Activated T-cell treated with anti-CD3 and anti-CD28 coated beads, Interleukin-2, amount 50 U/mL, for 1 hour (primary cell): ENCODE data around the gene CTDSP2.

Experiments used
- DNase-seq: peaks from one replicate; pipeline ENCODE4 v3.0.0-alpha.2; 2020

CTDSP2 gene

GRCh38 chr12:57813111-57813970, 33.2 kb downstream of the CTDSP2 start:
- DNase-seq, result no peak

- DNase-seq, result no peak
Measured at GRCh38 chr12:57811028-57811755, 35.3 kb downstream of the CTDSP2 start.

- DNase-seq, result no peak
Measured at GRCh38 chr12:57810450-57810849, 36.1 kb downstream of the CTDSP2 start.

- no peak for DNase-seq
Measured at GRCh38 chr12:57809425-57809824, 37.1 kb downstream of the CTDSP2 start.

- DNase-seq, result no peak
Measured at GRCh38 chr12:57808351-57808750, 38.2 kb downstream of the CTDSP2 start.

- DNase-seq, result no peak
Measured at GRCh38 chr12:57807285-57807684, 39.2 kb downstream of the CTDSP2 start.

GRCh38 chr12:57806677-57807076, 39.9 kb downstream of the CTDSP2 start:
- no peak for DNase-seq

GRCh38 chr12:57803319-57803893, 43.1 kb downstream of the CTDSP2 start:
- DNase-seq, result peak; percentile 43

- DNase-seq, result no peak
Measured at GRCh38 chr12:57802607-57803006, 43.9 kb downstream of the CTDSP2 start.

- no peak for DNase-seq
Measured at GRCh38 chr12:57800965-57801364, 45.6 kb downstream of the CTDSP2 start.

- DNase-seq, result no peak
Measured at GRCh38 chr12:57797933-57798332, 48.6 kb downstream of the CTDSP2 start.

GRCh38 chr12:57796996-57797395, 49.5 kb downstream of the CTDSP2 start:
- no peak for DNase-seq

- no peak for DNase-seq
Measured at GRCh38 chr12:57795354-57795753, 51.2 kb downstream of the CTDSP2 start.

- DNase-seq, result no peak
Measured at GRCh38 chr12:57793920-57794319, 52.6 kb downstream of the CTDSP2 start.

GRCh38 chr12:57783861-57784260, 62.7 kb downstream of the CTDSP2 start:
- DNase-seq, result no peak

- DNase-seq, result no peak
Measured at GRCh38 chr12:57783466-57783801, 63.1 kb downstream of the CTDSP2 start.

GRCh38 chr12:57782608-57783465, 63.7 kb downstream of the CTDSP2 start, which contains the start of gene TSFM:
Gene TSFM (plus strand): TSS chr12:57782787. CDS start chr12:57782802, 15 bp downstream.
- DNase-seq, result peak; percentile 97

- DNase-seq, result no peak
Measured at GRCh38 chr12:57782243-57782607, 64.3 kb downstream of the CTDSP2 start.

GRCh38 chr12:57781801-57782200, 64.7 kb downstream of the CTDSP2 start:
- no peak for DNase-seq

- DNase-seq, result no peak
Measured at GRCh38 chr12:57781244-57781643, 65.3 kb downstream of the CTDSP2 start.

GRCh38 chr12:57780284-57780897, 66.1 kb downstream of the CTDSP2 start:
- no peak for DNase-seq

- DNase-seq, result no peak
Measured at GRCh38 chr12:57779736-57780135, 66.8 kb downstream of the CTDSP2 start.
